Left colon (tissue), 2 donors: ENCODE measurements around the gene ZNF326. TPM values are rescaled to one million over a fixed set of nuclear protein-coding genes. Genes with fewer than 3 reads are reported as not detected.
A peak's percentile ranks its signal among the peaks of the same experiment; 100 is the strongest.
"Not testable (repeated sequence)": the region's sequence is repeated elsewhere in the genome, so short reads cannot be mapped to it uniquely, and the experiment has no call there.

Experiments
- ATAC-seq: fragments of 200-7000 bp; cut with Tn5 transposase; one replicate; pipeline ENCODE4 v1.9.1; 2020; ENCODE audit warnings: mild to moderate bottlenecking, moderate library complexity
- DNase-seq, 2 donors: peaks; one replicate each; pipeline ENCODE4 v3.0.0-alpha.2; 2020
- intact Hi-C, 2 donors: fragments of 100-400 bp; cut with DNase I in 1 of 2; cut with micrococcal nuclease in 1 of 2; formaldehyde crosslinking; loops; one replicate each; pipeline versions ENCODE4 v1.11.2 to v1.14.0; 2022; cut with DNase I, micrococcal nuclease
- total RNA-seq, 2 donors: library from RNA; stranded (reverse); fragmentation: NEBNext Ultra II Directional; extraction: Animal tissue kit (Norgen Biotek cat#: 25700); gene quantifications; one replicate each; pipeline ENCODE4 v1.2.1, GENCODE V29; 2021
- donor health status: DM: no; HTN: no; CAD: no.
- donor health status: DM: yes; HTN: yes; CAD: no.

The ZNF326 gene
- total RNA-seq, 2 donors from 2014 or later, result 28.7 to 29.8 TPM

DNA sequence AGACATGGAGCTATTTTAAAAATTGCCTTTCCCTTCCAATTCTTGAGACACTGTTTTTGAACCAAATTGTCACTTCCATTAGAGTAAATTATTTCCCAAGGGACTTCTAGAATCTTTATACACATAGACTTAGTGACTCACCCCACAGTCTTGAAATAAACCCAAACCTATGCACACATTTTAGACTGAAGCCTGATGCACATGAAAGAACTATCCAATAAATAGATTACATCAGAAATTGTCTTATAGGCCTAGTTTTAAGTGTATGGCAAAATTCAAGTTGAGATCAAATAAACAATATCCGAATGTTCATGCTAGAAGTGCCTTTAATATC is 32.2 kb upstream of the ZNF326 start:
- intact Hi-C loops, result no loop called here
- no peak for ATAC-seq

DNA sequence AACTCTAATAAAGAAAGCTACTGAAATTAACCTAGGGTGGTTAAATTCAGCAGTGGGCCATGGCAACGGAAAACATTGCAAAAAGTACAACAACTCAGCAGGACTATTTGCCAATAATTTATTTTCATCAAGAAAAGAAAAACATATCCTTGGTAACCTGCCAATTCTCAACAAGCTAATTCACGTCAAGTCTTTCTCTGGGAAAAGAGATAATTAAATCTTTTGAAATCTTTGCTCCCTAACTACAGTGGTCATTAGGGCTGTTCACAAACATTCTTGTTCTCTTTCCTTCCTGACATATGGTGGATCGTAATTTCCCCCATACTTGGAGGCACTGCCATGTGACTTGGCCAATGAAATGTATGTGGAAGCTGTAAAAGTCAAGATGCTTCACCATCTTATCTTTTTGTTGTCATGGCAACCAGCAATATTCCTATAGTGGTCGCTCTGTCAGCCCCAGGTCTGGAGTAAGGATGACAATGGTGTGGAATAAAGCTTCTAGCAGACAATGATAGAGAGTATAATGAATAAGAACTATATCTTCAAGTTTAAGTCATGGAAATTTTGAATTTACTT is 29.6 kb upstream of the ZNF326 start:
- intact Hi-C loops, result no loop called here
- ATAC-seq (no peak), DNase-seq (no peak)

More for the DNA sequence above, 32.2 kb upstream of the ZNF326 start:
- DNase-seq, result no peak

DNA sequence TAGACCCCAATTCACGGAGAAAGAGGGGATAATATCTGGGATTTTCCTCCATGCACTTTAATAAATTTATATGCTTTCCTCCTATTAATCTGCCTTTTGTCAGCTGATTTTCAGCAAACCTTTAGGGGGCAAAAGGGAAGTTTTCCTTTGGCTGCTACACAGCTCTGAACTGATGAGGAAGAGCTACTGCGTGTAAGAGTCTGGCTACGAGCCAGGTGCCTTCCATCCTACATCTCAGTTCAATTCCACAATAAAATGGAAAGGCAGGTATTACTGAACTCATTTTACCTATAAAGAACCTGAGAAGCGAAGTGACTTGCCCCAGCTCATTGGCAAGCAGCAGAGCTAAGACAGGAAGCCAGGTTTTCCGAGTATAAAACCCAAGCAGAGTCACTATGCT is 28.3 kb upstream of the ZNF326 start:
- intact Hi-C loops, result no loop called here
- DNase-seq, result no peak
- ATAC-seq, result no peak

DNA sequence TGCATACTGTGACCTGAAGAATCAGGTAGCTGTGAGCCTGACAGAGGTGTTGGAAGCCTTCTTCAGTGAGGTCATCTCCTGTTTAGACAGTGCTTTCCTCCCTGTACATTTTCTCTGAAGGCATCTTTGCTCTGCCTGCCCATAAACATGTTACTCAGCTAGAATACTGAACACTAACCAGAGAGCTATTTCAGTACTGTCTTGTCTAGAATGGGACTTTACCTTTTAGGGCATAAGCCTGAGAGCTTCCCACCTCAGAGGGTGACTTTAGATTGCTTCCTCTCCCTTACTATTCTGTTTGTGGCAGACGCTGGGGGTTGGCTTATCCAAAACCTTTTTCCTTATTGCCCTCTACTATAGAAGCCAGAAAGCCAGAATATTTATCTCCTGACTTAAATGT is 23.3 kb upstream of the ZNF326 start:
- intact Hi-C loops, result no loop called here
- ATAC-seq (peak; percentile 40), DNase-seq (no peak)

DNA sequence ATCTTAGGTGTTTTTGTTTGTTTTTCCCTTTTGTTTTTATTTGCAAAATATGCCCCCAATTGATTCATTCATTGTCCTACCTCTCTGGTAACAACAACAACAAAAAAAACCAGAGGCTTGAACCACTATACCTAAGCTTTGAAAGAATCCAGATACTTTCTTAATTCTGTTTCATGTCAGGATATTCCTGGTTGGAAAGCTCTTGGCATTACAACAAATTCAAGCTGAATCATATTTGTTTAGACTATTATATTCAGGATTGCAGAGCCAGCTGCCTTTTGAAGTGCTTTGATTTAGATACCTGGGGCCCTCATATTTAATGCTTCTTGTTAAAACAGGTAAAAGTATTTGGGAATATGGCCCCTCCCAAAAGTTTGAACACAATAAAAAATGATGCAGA is 22.9 kb upstream of the ZNF326 start:
- DNase-seq (no peak), ATAC-seq (no peak)
- intact Hi-C loops, result no loop called here

DNA sequence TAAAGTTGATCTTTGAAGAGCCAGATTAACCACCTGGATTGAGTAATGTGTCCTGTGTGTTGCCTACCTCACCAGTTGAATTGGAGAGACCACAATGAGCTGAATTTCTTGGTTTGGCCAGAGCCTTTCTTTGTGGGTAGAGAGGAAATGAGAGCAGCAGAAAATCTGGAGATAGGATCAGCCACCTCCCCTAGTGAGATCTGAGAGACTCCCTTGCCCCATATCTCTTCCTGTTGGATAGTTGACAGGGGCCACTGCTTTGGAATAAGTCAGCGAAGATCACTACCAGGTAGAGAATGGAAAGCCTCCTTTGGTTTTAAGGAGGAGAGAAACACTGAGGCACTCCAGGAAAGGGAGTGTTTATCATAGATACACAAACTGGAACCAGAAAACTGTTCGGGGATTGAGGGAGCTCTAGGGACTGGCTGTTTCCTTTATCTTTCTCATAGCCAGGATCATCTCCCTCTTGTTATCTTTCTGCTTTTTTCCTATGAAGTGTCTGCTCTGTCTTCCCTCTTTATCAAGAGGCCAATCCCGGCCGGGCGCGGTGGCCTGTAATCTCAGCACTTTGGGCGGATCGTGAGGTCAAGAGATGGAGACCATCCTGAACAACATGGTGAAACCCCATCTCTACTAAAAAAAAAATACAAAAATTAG is 21.3 kb upstream of the ZNF326 start:
- intact Hi-C loops, result no loop called here
- no peak for DNase-seq
- no peak for ATAC-seq

DNA sequence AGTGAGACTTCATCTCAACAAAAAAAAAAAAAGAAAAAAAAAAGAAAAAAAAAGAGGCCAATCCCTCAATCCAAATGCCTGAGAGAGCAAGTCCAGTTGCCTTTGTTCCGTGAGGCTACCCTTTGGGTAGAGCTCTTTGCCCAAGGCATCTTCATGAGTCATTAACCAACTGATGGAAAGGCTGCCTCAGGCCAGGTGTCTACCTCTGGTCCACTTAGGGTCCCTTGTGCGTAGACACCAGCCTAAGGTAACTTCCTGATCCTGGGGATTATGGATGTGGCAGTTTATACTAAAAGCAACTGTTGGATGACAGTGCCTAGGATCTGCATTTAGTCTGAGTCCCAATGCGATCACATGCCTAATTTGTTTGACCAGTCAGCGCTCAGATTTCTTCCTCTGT is 20.7 kb upstream of the ZNF326 start:
- ATAC-seq (no peak), DNase-seq (no peak)
- intact Hi-C loops, result no loop called here

DNA sequence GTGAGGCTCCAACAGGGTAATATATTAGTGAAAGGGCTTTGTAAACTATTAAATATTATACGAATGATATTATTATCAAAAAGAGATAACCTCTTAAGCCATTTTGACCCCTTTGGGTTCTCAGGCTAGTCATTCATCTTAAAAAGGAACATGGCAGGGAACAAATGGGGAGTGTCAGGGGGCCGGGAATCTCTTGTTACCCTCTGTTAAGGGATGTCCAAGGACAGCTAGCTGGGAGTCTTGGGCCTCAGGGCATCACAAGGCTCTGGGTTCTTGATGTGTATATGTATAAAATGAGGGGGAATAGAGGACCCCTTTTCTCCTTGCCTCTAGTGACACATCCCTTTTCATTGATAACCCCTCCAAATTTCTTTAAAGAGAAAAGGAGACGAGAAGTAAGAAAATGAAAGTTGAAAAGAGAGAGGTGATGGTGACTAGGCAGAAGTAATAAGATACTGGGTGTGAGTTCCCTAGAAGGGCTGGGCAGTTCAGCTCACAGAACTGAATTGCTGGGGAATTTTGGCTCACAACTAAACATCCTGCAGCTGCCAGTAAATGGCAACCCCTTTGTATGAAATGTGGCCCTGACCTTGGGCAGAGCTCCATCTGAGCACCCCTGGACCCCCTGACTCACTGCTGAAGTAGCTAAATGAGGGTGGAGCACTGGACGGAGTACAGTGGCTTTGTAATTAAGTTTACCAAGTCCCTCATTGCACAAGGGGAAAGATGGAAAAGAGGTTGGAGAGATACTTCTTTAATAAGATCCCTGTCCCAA is 20.0 kb upstream of the ZNF326 start:
- intact Hi-C loops, result no loop called here
- DNase-seq (no peak), ATAC-seq (no peak)

DNA sequence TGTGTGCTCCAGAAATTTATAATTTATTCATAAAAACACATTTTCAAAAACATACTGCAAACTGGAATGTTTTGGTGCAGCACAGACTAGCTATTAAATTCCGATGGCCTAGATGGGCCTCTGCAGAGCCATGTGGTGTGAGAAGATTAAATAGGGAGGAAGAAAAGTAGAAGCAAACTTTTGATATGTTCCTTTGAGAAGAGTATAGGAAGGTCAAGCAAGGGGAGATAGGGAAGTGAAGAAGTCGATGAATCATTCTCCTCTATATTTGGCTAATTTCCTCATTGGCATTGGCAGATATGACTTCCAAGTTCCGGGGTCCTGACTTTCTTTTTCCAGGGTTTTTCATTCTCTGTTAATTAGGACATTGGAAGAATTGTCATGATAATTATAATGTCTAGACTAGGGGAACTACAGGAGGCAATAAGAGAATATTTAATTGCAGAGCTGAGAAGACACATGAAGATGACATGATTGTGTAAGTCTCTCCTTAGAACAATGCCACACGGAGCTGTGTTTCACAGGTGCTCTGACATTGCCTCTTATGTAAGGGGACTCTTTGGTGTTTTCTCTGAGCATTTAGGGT is 19.3 kb upstream of the ZNF326 start:
- DNase-seq (no peak), ATAC-seq (no peak)
- intact Hi-C loops, result no loop called here

DNA sequence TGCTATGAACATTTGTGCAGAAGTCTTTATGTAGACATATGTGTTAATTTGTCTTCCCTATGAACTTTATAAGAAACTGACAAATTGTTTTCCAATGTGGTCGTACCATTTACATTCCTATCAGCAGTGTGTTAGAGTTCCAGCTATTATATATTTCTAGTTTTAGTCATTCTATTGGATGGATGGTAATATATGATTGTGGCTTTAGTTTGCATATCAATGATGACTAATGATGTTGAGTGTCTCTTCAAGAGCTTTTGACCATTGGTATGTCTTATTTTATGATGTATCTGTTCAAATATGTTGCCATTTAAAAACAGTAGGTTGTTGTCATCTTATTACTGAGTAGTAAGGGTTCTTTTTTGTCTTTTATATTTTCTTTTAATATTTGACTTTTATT is 16.2 kb upstream of the ZNF326 start:
- no peak for ATAC-seq
- intact Hi-C loops, result no loop called here
- DNase-seq, result no peak

DNA sequence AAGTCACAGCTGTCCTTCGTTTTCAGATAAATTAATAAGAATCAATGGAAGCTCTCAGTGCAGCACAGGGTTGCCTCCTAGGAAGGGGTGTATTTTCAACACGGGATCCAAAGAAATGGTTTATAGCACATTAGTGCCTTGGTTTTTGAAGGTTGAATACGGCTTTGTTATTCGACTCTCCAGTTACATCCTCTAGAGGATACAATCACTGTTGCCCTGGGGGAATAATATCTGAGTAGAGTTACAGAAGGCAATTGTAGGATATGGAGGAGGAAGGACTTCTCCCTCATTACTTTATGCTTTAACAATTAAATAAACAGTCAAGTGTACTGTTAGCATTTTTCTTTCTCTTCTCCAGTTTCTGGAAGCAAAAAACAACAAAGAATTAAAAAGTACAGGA is 14.3 kb upstream of the ZNF326 start:
- ATAC-seq (no peak), DNase-seq (no peak)
- intact Hi-C loops, result loop anchor here in 1 of 2 donors (10.0 kb wide), 1 partner anchor 176 kb away; no protein-coding TSS in a partner anchor

DNA sequence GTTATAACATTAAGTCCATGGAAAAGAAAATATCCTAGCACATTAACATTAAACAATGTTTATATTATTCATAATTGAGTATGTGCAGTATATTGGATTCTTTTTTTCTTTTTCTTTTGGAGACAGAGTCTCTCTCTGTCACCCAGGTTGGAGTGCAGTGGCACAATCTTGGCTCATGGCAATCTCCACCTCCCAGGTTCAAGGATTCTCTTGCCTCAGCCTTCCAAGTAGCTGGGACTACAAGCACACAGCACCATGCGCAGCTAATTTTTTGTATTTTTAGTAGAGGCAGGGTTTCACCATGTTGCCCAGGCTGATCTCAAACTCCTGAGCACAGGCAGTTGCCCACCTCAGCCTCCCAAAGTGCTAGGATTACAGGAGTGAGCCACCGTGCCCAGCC is 12.1 kb upstream of the ZNF326 start:
- intact Hi-C loops, result loop anchor here in 1 of 2 donors (10.0 kb wide), 1 partner anchor 178 kb away; no protein-coding TSS in a partner anchor
- ATAC-seq, DNase-seq: not testable (repeated sequence)

DNA sequence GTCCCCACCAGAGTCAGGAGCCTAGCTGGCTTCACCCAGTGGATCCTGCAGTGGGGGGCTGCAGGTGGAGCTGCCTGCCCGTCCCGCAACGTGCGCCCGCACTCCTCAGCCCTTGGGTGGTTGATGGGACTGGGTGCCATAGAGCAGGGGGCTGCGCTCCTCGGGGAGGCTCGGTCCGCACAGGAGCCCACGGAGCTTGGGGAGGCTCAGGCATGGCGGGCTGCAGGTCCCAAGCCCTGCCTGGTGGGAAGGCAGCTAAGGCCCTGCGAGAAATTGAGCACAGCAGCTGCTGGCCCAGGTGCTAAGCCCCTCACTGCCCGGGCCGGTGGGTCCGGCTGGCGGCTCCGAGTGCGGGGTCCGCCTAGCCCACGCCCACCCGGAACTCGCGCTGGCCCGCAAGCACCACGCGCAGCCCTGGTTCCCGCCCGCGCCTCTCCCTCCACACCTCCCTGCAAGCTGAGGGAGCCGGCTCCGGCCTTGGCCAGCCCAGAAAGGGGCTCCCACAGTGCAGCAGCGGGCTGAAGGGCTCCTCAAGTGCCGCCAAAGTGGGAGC is 10.3 kb upstream of the ZNF326 start:
- DNase-seq, ATAC-seq: not testable (repeated sequence)
- intact Hi-C loops, result loop anchor here in 1 of 2 donors (10.0 kb wide), 1 partner anchor 180 kb away; no protein-coding TSS in a partner anchor

DNA sequence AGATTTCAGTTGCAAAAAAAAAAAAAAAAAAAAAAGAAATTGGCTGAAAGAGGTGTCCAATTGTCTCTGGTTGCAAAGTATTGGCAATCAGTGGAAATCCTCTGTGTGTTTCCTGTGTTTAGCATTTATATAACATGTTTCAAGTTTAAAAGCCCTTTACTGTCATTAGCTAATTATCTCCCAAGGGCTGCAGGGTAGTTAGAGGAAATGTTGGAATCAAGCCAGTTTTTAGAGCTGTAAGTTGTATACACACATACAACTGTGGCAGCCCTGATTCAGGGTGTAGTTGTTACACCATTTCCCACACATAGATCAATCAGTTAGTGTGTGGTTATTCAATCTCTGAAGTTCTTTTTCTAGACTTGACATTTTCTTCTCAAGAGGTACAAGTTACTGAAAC is 8.9 kb upstream of the ZNF326 start:
- ATAC-seq (peak; percentile 33), DNase-seq (no peak)
- intact Hi-C loops, result loop anchor here (2.0 to 10.0 kb wide), 2 partner anchors 181 kb away; no protein-coding TSS in a partner anchor

DNA sequence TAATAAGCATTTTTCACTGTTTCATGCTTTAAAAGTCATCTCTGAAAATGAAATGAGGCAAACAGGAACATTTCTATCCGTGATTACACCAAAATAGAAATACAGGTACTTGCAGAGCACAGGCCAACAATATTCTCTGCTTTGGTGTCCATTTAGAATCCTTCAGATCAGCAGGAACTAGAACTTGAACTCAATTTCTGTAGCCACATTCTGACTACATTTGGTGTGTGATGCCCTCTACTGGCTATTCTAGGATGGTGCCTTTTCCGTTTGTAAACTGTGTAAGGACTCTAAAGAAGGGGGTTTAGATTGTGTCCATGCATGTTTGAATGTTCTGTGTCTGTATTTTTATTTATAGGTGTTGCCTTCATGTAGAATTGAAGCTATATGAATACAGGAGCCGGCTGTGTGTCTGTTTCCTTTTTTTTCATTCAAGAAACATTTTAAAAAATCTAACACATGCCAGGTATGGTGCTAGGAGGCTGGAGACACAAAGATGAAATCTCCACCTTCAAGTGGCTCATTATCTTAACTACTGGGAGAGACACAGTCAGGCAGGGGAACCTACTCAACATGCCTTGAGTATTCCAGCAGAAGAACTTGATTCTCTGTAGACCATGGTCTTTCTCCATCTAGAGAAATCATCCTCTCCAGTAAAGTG is 7.6 kb upstream of the ZNF326 start:
- ATAC-seq (peak; percentile 37), DNase-seq (peak in 1 of 2 donors; percentile 31)
- intact Hi-C loops, result loop anchor here (2.0 to 10.0 kb wide), 2 partner anchors 182 kb away; no protein-coding TSS in a partner anchor

DNA sequence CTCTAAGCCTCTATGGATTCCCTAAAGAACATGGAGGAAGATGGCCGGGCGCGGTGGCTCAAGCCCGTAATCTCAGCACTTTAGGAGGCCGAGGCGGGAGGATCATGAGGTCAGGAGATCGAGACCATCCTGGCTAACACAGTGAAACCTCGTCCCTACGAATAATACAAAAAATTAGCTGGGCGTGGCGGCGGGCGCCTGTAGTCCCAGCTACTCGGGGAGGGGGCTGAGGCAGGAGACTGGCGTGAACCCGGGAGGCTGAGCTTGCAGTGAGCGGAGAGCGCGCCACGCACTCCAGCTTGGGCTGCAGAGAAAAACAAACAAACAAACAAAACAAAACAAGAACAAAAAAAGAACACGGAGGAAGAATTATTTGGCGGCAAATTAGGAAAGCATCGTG is 5.8 kb upstream of the ZNF326 start:
- ATAC-seq (no peak), DNase-seq (no peak)
- intact Hi-C loops, result loop anchor here in 1 of 2 donors (10.0 kb wide), 1 partner anchor 184 kb away; no protein-coding TSS in a partner anchor

DNA sequence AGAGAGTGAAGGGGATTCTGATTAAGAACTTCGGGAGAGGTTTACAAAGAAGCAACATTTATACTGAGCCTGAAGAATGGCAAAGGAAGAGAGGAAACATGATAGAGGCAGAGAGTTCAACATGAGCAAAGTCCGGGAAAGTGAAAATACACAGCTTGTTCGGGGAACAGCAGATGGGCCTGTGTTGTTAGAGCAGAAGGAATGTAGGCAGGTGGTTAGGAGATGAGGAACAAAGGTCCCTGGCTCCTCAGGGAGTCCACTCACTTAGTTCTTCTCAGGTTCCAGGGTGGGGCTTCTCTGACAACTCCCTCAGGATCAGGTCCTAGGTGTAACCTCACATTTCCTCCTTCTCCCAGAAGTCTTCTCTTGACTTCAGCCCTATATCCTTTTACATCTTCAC is 5.1 kb upstream of the ZNF326 start:
- peak; percentile 45 to 80 for DNase-seq

DNA sequence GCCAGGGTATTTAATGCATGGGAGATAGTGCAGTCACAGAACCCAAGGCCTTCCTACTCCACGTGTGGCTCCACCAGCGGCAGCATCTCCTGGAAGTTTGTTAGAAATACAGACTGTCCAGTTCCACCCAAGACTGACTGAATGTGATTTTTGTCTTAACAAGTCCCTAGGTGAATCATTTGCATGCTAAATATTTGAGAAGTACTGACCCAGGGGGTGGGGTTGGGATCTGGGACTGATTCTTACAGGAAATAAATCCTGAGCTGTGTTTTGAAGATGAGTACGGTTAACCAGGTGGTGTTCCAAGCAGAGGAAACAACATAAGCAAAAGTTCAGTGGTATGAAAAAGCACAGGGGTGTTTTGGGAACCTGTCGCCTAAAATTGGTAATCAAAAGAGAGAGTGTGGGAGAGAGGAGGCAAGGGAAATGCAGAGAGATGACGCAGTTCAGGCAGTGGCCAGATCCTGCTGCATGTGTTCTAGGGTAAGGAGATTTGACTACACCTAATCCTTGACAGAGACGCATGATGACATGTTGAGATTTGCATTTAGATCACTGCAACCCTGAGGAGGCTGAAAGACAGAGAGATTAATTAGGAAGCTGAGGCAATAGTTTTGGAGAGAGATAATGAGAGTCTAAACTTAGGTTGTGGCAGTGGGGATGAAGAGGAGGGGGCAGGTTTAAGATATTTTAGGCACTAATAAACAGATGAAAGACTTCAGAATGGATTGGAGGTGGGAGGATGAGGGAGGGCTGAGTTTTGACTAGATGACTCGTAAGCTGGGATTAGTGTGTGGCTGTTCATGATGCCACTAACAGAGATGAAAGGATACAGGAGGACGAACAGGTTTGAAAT is 3.7 kb upstream of the ZNF326 start:
- ATAC-seq (no peak), DNase-seq (no peak)

More for the DNA sequence above, 5.1 kb upstream of the ZNF326 start:
- intact Hi-C loops, result loop anchor here in 1 of 2 donors (10.0 kb wide), 1 partner anchor 185 kb away; no protein-coding TSS in a partner anchor
- ATAC-seq, result peak; percentile 85

More for the DNA sequence above, 3.7 kb upstream of the ZNF326 start:
- intact Hi-C loops, result no loop called here
